Measurements from ENCODE around the gene BMAL1. TPM values are rescaled to one million over a fixed set of nuclear protein-coding genes. Genes with fewer than 3 reads are reported as not detected.
A peak's percentile ranks its signal among the peaks of the same experiment; 100 is the strongest.

Gene BMAL1
- total RNA-seq, 1 experiment from 2014 or later, result 8.3 TPM

- peak; percentile 98 for ATAC-seq
- CTCF ChIA-PET, result interaction anchor here (0.6 to 2.1 kb wide), 28 partner anchors 9 to 275 kb away, joined by 3 to 20 read pairs (median 5); partner anchors contain the start of gene BTBD10
- POLR2A ChIA-PET, result no interaction called here
- H3K36me3 Mint-ChIP-seq, result no peaks in the 10 kb centered on the region
- DNase-seq (ENCODE audit: low spot score), result peak; percentile 52
- H3K27ac Mint-ChIP-seq, result no peak overlapping the region
- H3K27me3 Mint-ChIP-seq (ENCODE audit: low read depth), result peaks cover 3% of the 10 kb centered on the region; the same call in 1 of the 2 replicates
- no peak for TF ChIP-seq NR3C1 (CRISPR knock-in tag; conservative IDR thresholded peaks at IDR 0.05; ENCODE audit: low read depth)
- TF ChIP-seq CTCF (IDR thresholded peaks at IDR 0.05), result peak; percentile 83
- no peak for TF ChIP-seq MAX (CRISPR knock-in tag; IDR thresholded peaks at IDR 0.05)
- no peak for TF ChIP-seq ESRRA (CRISPR knock-in tag; IDR thresholded peaks at IDR 0.05; ENCODE audit: borderline replicate concordance)
- no peak for TF ChIP-seq PRRX2 (CRISPR knock-in tag; IDR thresholded peaks at IDR 0.05)
- TF ChIP-seq ETV6 (CRISPR knock-in tag; IDR thresholded peaks at IDR 0.05), result no peak
- TF ChIP-seq RORB (CRISPR knock-in tag; IDR thresholded peaks at IDR 0.05), result no peak
- no peaks in the 10 kb centered on the region for H3K9me3 Mint-ChIP-seq
- H3K4me3 Mint-ChIP-seq, result no peak overlapping the region
- H3K4me1 Mint-ChIP-seq, result peaks cover 4% of the 10 kb centered on the region
These were observed 38.6 kb upstream of the BMAL1 start for GRCh38 chr11:13238879-13239514.

- Mint-ChIP-seq H3K4me1 (peaks cover 4% of the 10 kb centered on the region), H3K27ac (no peak overlapping the region), H3K27me3 (ENCODE audit: low read depth) (peaks cover under 1% of the 10 kb centered on the region; the same call in 1 of the 2 replicates), H3K9me3 (no peaks in the 10 kb centered on the region), H3K36me3 (no peaks in the 10 kb centered on the region), H3K4me3 (no peak overlapping the region)
- ATAC-seq, result no peak
- no peak for DNase-seq (ENCODE audit: low spot score)
- POLR2A ChIA-PET, result no interaction called here
- CTCF ChIA-PET, result interaction anchor here (1.6 kb wide), 1 partner anchor 32 kb away, joined by 8 read pairs; no protein-coding TSS in a partner anchor
- TF ChIP-seq PRDM15 (CRISPR knock-in tag; IDR thresholded peaks at IDR 0.05) (no peak), ATF2 (CRISPR knock-in tag; IDR thresholded peaks at IDR 0.05; ENCODE audit: borderline replicate concordance, low read depth) (no peak), OVOL2 (CRISPR knock-in tag; IDR thresholded peaks at IDR 0.05; ENCODE audit: borderline replicate concordance) (no peak), FOXP4 (CRISPR knock-in tag; IDR thresholded peaks at IDR 0.05) (no peak), JAZF1 (CRISPR knock-in tag; IDR thresholded peaks at IDR 0.05) (no peak), TEAD4 (CRISPR knock-in tag; IDR thresholded peaks at IDR 0.05) (no peak), SP1 (CRISPR knock-in tag; conservative IDR thresholded peaks at IDR 0.05) (no peak), ZNF396 (CRISPR knock-in tag; IDR thresholded peaks at IDR 0.05; ENCODE audit: borderline replicate concordance) (no peak), EMX1 (CRISPR knock-in tag; IDR thresholded peaks at IDR 0.05) (no peak), E2F4 (CRISPR knock-in tag; IDR thresholded peaks at IDR 0.05; ENCODE audit: borderline replicate concordance, low read depth) (no peak), STAT6 (CRISPR knock-in tag; conservative IDR thresholded peaks at IDR 0.05; ENCODE audit: low read depth) (no peak), ATF3 (CRISPR knock-in tag; conservative IDR thresholded peaks at IDR 0.05) (no peak), FOXK1 (CRISPR knock-in tag; IDR thresholded peaks at IDR 0.05) (no peak), MAX (CRISPR knock-in tag; IDR thresholded peaks at IDR 0.05) (no peak)
These were observed 35.0 kb upstream of the BMAL1 start for GRCh38 chr11:13242564-13242963.

Data from WTC11 (cell line).